HEK293T (cell line): ENCODE measurements around the gene TIMM9.

Experiments used
- CTCF ChIA-PET: fragments of 350-600 bp; formaldehyde crosslinking; extraction: SDS; loops from one replicate; lab custom pipeline; 2021; ENCODE audit warnings: antibody characterized with exemption, inconsistent platforms; lab: Yijun Ruan, JAX
- POLR2A ChIA-PET: fragments of 350-600 bp; formaldehyde crosslinking; extraction: SDS; loops from one replicate; lab custom pipeline; 2020; ENCODE audit warnings: antibody characterized with exemption, inconsistent platforms; lab: Yijun Ruan, JAX
- DNase-seq: peaks from one replicate; pipeline ENCODE4 v3.0.0; 2012; ENCODE audit warnings: mixed read lengths; ENCODE audit errors: extremely low spot score
- ARNT ChIP-seq: fragments of 450-650 bp; IDR thresholded peaks from 2 replicates; pipeline ENCODE4 v1.6.1; 2017; ENCODE audit warnings: mild to moderate bottlenecking
- BHLHE40 ChIP-seq: fragments of 450-650 bp; IDR thresholded peaks from 2 replicates; pipeline ENCODE4 v1.6.1; 2016; ENCODE audit warnings: mild to moderate bottlenecking, moderate library complexity, borderline replicate concordance
- CTBP1 ChIP-seq: fragments of 450-650 bp; IDR thresholded peaks from 2 replicates; pipeline ENCODE4 v1.6.1; 2016; ENCODE audit warnings: borderline replicate concordance
- ELF4 ChIP-seq: fragments of 450-650 bp; IDR thresholded peaks from 2 replicates; pipeline ENCODE4 v1.6.1; 2017; ENCODE audit warnings: antibody characterized with exemption
- FOXA1 ChIP-seq: fragments of 450-650 bp; IDR thresholded peaks from 2 replicates; pipeline ENCODE4 v1.6.1; 2016; ENCODE audit warnings: mild to moderate bottlenecking
- FOXK2 ChIP-seq: fragments of 450-650 bp; IDR thresholded peaks from 2 replicates; pipeline ENCODE4 v1.6.1; 2016; ENCODE audit warnings: mild to moderate bottlenecking
- FOXM1 ChIP-seq: fragments of 450-650 bp; IDR thresholded peaks from 2 replicates; pipeline ENCODE4 v1.6.1; 2017; ENCODE audit warnings: mild to moderate bottlenecking, borderline replicate concordance
- HDGF ChIP-seq: fragments of 450-650 bp; IDR thresholded peaks from 2 replicates; pipeline ENCODE4 v1.6.1; 2017; ENCODE audit warnings: antibody characterized with exemption, borderline replicate concordance
- L3MBTL2 ChIP-seq: fragments of 450-650 bp; conservative IDR thresholded peaks from 2 replicates; pipeline ENCODE4 v1.6.1; 2016; ENCODE audit warnings: mild to moderate bottlenecking
- LEF1 ChIP-seq: fragments of 450-650 bp; IDR thresholded peaks from 2 replicates; pipeline ENCODE4 v1.6.1; 2017; ENCODE audit warnings: mild to moderate bottlenecking, borderline replicate concordance
- NFRKB ChIP-seq: fragments of 450-650 bp; IDR thresholded peaks from 2 replicates; pipeline ENCODE4 v1.6.1; 2016; ENCODE audit warnings: mild to moderate bottlenecking, moderate library complexity
- SP1 ChIP-seq: fragments of 450-650 bp; IDR thresholded peaks from 2 replicates; pipeline ENCODE4 v1.6.1; 2017
- SUZ12 ChIP-seq: fragments of 450-650 bp; IDR thresholded peaks from 2 replicates; pipeline ENCODE4 v1.6.1; 2016; ENCODE audit warnings: mild to moderate bottlenecking
- TARDBP ChIP-seq: fragments of 450-650 bp; IDR thresholded peaks from 2 replicates; pipeline ENCODE4 v1.6.1; 2016
- ZNF384 ChIP-seq: fragments of 450-650 bp; IDR thresholded peaks from 2 replicates; pipeline ENCODE4 v1.6.1; 2016
- TF ChIP-seq, protein P1 (sequence below): fragments of 450-650 bp; IDR thresholded peaks from 2 replicates; pipeline ENCODE4 v1.6.1; 2016

Gene TIMM9

DNA sequence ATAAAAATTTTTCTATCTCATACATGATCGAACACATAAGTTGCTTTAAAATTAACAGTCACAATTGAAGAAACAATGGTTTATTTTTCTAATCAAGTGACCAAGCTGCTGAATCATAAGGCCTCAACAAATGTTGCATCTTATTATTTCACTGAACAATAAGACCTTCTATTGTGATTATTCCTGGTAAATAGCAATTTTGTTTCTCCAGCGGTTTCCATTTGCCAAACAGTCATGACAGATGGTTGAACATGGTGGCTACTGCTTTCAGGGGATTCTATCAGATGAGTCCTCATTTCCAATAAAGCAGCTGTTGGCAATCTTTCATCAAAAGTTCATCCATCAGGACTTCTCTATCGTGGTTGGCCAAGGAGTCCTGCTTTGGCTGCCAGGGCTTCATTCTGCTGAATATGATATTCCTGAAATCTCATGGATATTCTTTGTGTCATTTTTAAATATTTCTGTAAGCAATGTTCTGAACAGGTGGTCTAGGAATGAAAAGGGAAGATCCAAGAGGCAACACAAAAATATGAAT lies 18.6 kb downstream of the TIMM9 start:
- TF ChIP-seq TARDBP (no peak), CTBP1 (no peak), L3MBTL2 (no peak), BHLHE40 (no peak), SP1 (no peak), LEF1 (no peak), ELF4 (no peak), ARNT (no peak), ZNF384 (no peak), SUZ12 (no peak)
- TF ChIP-seq, protein P1, sequence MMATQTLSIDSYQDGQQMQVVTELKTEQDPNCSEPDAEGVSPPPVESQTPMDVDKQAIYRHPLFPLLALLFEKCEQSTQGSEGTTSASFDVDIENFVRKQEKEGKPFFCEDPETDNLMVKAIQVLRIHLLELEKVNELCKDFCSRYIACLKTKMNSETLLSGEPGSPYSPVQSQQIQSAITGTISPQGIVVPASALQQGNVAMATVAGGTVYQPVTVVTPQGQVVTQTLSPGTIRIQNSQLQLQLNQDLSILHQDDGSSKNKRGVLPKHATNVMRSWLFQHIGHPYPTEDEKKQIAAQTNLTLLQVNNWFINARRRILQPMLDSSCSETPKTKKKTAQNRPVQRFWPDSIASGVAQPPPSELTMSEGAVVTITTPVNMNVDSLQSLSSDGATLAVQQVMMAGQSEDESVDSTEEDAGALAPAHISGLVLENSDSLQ, result no peak
- no peak for DNase-seq
- POLR2A ChIA-PET, result no interaction called here
- CTCF ChIA-PET, result no interaction called here

GRCh38 chr14:58401587-58401986 lies 25.7 kb downstream of the TIMM9 start:
- no peak for DNase-seq
- TF ChIP-seq HDGF (no peak), NFRKB (no peak), L3MBTL2 (no peak), BHLHE40 (no peak), ELF4 (no peak), ARNT (no peak), SUZ12 (no peak), TARDBP (no peak), ZNF384 (no peak), CTBP1 (no peak), FOXK2 (no peak), LEF1 (no peak), FOXM1 (no peak), FOXA1 (no peak), SP1 (no peak)
- TF ChIP-seq, protein P1, result no peak
- CTCF ChIA-PET, result interaction anchor here (0.7 kb wide), 2 partner anchors 40 to 290 kb away, joined by 5 to 7 read pairs; no protein-coding TSS in a partner anchor
- POLR2A ChIA-PET, result no interaction called here

DNA sequence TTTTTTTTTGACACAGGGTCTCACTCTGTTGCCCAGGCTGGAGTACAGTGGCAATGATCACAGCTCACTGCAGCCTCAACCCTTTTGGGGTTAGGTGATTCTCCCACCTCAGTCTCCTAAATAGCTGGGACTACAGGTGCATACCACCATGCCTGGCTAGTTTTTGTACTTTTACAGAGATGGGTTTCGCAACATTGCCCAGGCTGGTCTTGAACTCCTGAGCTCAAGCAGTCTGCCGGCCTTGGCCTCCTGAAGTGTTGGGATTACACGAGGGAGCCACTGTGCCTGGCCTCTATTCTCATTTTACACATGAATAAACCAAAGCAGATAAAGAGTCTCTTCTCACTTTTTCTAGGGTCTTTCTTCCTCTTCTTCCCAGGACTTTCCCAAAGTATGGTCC lies 28.4 kb downstream of the TIMM9 start:
- TF ChIP-seq BHLHE40, result no peak
- TF ChIP-seq, protein P1, result no peak
- ChIA-PET CTCF (no interaction called here), POLR2A (interaction anchor here (1.3 kb wide), 1 partner anchor 27 kb away, joined by 3 read pairs; no protein-coding TSS in a partner anchor)
- no peak for DNase-seq

- CTCF ChIA-PET, result no interaction called here
- DNase-seq, result no peak
- POLR2A ChIA-PET, result interaction anchor here (1.3 kb wide), 1 partner anchor 28 kb away, joined by 3 read pairs; no protein-coding TSS in a partner anchor
- TF ChIP-seq NFRKB (no peak), TARDBP (no peak), L3MBTL2 (no peak), SUZ12 (no peak)
- TF ChIP-seq, protein P1, result no peak
These were observed 28.8 kb downstream of the TIMM9 start for GRCh38 chr14:58398495-58398894.

GRCh38 chr14:58397156-58397555 lies 30.2 kb downstream of the TIMM9 start:
- DNase-seq, result no peak
- POLR2A ChIA-PET, result interaction anchor here (0.5 to 2.9 kb wide), 3 partner anchors 28 to 133 kb away, joined by 3 to 12 read pairs (median 4); partner anchors contain the start of gene ARID4A
- TF ChIP-seq FOXA1 (no peak), TARDBP (no peak), ELF4 (no peak), SUZ12 (no peak), LEF1 (no peak), ZNF384 (no peak), FOXM1 (no peak), FOXK2 (no peak)
- CTCF ChIA-PET, result no interaction called here
